Tongue (tissue), 2 donors: Measurements from ENCODE around the gene ZSCAN10. TPM values are rescaled to one million over a fixed set of nuclear protein-coding genes. Genes with fewer than 3 reads are reported as not detected.
"Not testable (repeated sequence)": the region's sequence is repeated elsewhere in the genome, so short reads cannot be mapped to it uniquely, and the experiment has no call there.

Source experiments
- DNase-seq: peaks from one replicate; pipeline ENCODE4 v3.0.0-alpha.2; 2015
- total RNA-seq: library from RNA; depleted of rRNA; stranded (reverse); fragments of >200 nt; gene quantifications from one replicate; pipeline ENCODE4 v1.2.3, GENCODE V29; 2014

The ZSCAN10 gene
- total RNA-seq: not detected

- DNase-seq: no peak
Observed at GRCh38 chr16:3098459-3099394, at the start of gene ZSCAN10. Gene ZSCAN10, minus strand, starts transcription at chr16:3099294. Its CDS starts 6,357 bp downstream, at chr16:3092937.

GRCh38 chr16:3148256-3149192, 49.4 kb upstream of the ZSCAN10 start:
- no peak for DNase-seq

- DNase-seq: no peak
Observed at GRCh38 chr16:3147757-3148104, 48.6 kb upstream of the ZSCAN10 start.

- DNase-seq: no peak
Observed at GRCh38 chr16:3147046-3147756, 48.1 kb upstream of the ZSCAN10 start.

- DNase-seq: no peak
Observed at GRCh38 chr16:3145660-3146059, 46.6 kb upstream of the ZSCAN10 start.

- no peak for DNase-seq
Observed at GRCh38 chr16:3145151-3145550, 46.1 kb upstream of the ZSCAN10 start.

GRCh38 chr16:3144321-3144983, 45.4 kb upstream of the ZSCAN10 start:
- DNase-seq: no peak

GRCh38 chr16:3143598-3144320, 44.7 kb upstream of the ZSCAN10 start:
- peak; percentile 48 for DNase-seq

- no peak for DNase-seq
Observed at GRCh38 chr16:3143189-3143588, 44.1 kb upstream of the ZSCAN10 start.

GRCh38 chr16:3142770-3143169, 43.7 kb upstream of the ZSCAN10 start:
- no peak for DNase-seq

- DNase-seq: no peak
Observed at GRCh38 chr16:3142327-3142726, 43.2 kb upstream of the ZSCAN10 start.

- DNase-seq: no peak
Observed at GRCh38 chr16:3141781-3142311, 42.8 kb upstream of the ZSCAN10 start.

- DNase-seq: no peak
Observed at GRCh38 chr16:3140603-3141427, 41.7 kb upstream of the ZSCAN10 start.

- DNase-seq: not testable (repeated sequence)
Observed at GRCh38 chr16:3139561-3139960, 40.5 kb upstream of the ZSCAN10 start.

GRCh38 chr16:3138823-3139426, 39.8 kb upstream of the ZSCAN10 start:
- no peak for DNase-seq

GRCh38 chr16:3138342-3138741, 39.2 kb upstream of the ZSCAN10 start:
- no peak for DNase-seq

- DNase-seq: no peak
Observed at GRCh38 chr16:3137267-3137666, 38.2 kb upstream of the ZSCAN10 start.

GRCh38 chr16:3135126-3135715, 36.1 kb upstream of the ZSCAN10 start:
- no peak for DNase-seq
